Stimulated activated CD8-positive, alpha-beta memory T cell treated with anti-CD3 and anti-CD28 coated beads, Interleukin-2, amount 100 ng/mL, for 1 hour (primary cell): ENCODE results near the gene STXBP2.

ENCODE experiments used
- DNase-seq, 2 donors: peaks; one replicate each; pipeline ENCODE4 v3.0.0-alpha.2; 2020; ENCODE audit warnings: low read depth in 2 of 2

The STXBP2 gene

DNA sequence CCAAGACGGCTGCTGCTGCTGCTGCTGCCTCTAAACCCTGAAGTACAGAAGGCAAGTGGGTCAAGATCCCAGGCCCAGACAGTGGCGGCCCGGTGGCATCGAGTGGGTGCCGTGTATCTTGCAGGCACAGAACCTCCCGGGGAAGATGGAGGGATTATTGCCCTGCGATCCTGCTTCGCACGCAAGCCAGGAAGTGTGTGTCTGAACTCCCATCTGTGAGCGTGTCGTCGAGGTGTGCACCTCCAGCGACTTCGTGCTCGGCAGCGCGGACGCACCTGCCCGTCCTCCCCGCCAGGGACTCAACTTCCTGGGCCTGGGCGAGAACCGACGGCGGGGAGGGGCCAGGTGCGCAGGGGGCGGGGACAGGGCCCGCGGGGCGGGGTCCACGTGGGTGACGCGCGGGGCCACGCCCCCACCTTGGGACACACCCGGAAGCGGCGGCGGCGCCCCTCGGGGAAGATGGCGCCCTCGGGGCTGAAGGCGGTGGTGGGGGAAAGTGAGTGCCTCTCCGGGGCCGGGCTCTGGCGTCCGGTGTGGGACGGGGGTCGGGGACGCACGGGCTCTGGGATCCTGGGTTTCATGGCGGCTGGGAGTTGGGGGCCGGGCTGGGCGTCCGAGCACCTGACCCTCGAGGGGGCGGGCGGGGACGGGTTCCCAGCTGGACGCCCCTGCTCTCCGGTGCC is at the start of gene STXBP2:
TSS of gene STXBP2 (plus strand) at position 420 of the 683 bp plus-strand sequence. CDS start at position 460, 40 bp downstream.
- DNase-seq: peak; percentile 85 to 91

DNA sequence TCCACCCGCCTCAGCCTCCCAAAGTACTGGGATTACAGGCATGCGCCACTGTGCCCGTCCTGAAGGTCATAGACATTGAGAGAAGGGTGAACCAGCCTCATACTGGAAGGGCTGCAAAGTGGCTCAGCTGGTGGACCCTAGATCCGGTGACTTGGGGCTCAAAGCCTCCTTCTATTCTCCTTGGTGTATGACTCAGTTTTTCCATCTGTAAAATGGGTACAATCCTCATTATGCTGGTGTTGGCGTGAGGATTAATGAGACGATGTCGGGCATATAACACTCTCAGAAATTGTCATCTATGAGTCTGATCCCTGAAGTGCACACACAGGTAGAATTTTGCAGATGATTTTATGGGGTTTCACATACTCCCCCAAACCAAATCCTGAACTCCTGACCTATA is 47.1 kb upstream of the STXBP2 start:
- no peak for DNase-seq

DNA sequence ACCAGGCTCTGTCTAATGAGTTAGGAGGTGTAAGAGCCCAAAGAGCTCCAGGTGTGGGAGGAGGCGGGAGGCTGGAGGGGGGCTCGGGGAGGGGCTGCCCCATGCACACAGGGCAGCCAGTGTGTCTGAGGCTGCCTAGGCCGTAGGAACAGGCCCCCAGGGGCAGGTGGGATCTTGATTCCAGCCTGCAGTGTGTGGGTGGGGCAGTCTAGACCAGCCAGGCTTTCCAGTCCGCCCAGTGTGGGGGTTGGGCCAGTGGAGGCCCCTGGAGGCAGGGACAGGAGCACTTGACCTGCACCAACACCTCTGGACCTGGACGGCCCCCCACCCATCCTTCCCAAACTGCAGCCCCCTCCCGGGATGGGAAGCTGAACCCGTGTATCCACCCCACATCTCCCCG is 46.7 kb upstream of the STXBP2 start:
- DNase-seq: no peak

DNA sequence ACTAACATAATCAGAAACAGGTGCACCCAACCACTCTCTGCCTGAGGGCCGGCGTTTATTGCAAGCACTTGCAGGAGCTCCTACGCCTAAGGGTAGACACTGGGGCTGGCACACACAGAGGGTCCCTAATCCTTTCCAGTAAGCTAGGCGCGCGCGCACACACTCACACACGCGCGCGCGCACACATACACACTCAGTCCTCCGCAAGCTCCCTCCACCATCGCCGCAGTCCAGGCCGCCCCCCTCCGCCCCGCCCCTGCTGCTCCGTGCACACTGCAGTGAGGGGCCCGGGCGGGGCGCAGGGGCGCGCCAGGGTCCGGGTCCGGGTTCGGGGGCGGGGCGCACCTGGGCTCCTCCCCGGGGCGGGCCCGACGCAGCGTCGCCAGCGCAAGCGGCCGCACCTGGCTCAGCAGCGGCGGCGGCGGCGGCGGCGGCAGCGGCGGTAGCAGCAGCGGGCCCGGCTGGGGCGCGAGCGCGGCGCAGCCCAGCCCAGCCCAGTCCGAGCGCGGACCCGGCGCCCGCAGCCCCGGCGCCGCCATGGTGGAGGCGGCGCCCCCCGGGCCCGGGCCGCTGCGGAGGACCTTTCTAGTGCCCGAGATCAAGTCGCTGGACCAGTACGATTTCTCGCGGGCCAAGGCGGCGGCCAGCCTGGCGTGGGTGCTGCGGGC is 41.3 kb upstream of the STXBP2 start, which contains the start of gene CAMSAP3:
TSS of gene CAMSAP3 (plus strand) at position 398 of the 668 bp plus-strand sequence. CDS start at position 538, 140 bp downstream.
- DNase-seq: peak in 1 of 2 donors; percentile 8

GRCh38 chr19:7596211-7596937 is 40.5 kb upstream of the STXBP2 start:
- DNase-seq: no peak

DNA sequence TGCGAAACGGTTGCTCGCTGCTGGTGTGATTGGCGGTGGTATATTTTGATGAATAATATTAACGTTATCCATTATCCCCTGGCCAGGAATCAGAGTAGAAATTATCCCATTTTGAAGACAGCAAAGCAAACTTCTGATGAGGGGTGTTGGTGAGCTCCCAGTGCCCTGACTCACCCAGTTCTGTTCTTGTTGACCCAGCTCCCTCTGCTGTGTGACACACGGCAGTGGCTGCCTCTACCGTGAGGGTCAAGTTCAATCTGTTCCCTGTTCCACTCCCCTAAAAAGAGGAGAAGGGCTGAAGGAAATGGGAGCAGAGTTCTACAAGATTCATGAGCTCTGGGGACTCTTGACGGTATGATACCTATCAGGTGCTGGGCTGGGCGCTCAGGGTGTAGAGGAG is 39.2 kb upstream of the STXBP2 start:
- no peak for DNase-seq

DNA sequence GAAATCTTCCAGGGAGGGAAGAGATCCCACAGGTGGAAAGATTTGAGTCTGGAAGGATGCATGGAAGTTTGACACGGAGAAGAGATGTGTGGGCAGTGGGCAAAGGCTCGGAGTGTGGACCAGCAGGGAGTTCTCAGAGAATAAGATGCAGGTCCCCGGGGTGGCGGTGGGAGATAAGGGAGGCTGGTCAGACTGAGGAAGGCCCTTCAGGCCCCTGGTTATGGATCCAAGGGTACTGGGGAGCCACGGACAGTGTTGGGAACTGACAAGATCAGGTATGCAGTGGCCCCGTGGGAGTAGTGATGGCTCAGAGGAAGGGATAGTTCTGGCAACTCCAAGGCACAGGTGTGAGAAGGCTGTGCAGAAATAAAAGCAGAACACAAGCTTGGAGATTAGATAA is 38.7 kb upstream of the STXBP2 start:
- no peak for DNase-seq

- DNase-seq: no peak
Observed at GRCh38 chr19:7600721-7601120, 36.2 kb upstream of the STXBP2 start.

DNA sequence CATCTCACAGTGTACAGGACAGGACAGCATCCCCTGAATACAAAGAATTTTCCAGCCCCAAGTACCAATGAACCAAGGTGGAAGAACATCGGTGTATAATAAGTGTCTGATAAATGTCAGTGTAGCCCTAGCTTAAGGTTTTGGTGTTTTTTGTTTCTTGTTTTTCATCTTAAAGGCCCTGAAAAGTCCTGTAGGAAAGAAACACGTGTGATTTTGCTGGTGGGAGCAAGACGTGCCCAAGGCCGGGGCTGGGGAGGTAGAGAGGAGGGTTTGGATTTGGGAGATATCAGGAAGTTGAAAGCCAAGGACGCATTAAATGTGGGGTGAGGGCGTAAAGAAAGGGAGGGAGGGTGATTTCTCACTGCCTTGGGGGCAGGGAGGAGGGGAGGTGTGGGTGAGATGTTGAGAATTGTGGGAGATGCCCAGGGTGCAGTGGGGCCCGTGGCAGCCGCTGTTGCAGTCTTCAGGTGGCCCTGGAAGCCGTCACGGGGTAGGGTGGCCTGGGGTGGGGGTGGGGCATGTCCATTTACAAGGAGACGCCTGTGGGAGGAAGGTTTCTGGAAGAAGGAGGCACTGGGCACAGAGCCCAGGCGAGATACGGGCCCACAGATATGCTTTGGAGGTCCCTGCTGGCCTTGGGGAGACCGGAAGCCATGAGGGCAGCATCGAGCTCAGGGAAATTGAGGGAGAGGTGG is 34.5 kb upstream of the STXBP2 start:
- no peak for DNase-seq

- DNase-seq: no peak
Observed at GRCh38 chr19:7602935-7603497, 33.9 kb upstream of the STXBP2 start.

DNA sequence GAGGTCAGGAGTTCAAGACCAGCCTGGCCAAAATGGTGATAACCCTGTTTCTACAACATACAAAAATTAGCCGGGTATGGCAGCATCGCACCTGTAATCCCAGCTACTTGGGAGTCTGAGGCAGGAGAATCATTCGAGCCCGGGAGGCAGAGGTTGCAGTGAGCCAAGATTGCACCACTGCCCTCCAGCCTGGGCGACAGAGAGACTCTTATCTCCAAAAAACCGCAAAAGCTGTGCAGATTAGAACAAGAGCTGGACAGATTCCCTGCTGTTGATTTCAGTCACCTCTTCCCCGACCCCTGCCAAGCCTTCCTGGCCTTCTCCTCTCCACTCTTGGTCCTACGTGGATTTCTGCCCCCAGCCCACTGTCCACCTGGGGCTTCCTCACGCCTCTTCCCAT is 33.0 kb upstream of the STXBP2 start:
- DNase-seq: no peak

- no peak for DNase-seq
Observed at GRCh38 chr19:7605490-7606222, 31.3 kb upstream of the STXBP2 start.

DNA sequence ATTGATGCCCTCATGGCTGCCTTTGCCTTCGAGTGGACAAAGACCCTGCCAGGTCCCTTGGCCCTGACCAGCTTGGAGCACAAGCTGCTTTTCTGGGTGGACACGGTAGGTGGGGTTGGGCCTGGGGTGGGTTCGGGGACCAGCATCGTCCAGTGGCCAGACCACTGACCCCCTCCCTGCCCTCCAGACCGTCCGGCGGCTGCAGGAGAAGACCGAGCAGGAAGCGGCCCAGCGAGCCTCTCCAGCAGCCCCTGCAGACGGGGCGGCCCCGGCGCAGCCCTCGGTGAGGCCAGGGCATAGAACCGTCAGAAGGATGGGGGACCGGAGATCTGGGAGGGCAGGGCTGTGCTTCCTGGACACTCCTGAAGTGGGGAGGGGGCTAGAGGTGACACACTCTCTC is 30.6 kb upstream of the STXBP2 start:
- DNase-seq: no peak

DNA sequence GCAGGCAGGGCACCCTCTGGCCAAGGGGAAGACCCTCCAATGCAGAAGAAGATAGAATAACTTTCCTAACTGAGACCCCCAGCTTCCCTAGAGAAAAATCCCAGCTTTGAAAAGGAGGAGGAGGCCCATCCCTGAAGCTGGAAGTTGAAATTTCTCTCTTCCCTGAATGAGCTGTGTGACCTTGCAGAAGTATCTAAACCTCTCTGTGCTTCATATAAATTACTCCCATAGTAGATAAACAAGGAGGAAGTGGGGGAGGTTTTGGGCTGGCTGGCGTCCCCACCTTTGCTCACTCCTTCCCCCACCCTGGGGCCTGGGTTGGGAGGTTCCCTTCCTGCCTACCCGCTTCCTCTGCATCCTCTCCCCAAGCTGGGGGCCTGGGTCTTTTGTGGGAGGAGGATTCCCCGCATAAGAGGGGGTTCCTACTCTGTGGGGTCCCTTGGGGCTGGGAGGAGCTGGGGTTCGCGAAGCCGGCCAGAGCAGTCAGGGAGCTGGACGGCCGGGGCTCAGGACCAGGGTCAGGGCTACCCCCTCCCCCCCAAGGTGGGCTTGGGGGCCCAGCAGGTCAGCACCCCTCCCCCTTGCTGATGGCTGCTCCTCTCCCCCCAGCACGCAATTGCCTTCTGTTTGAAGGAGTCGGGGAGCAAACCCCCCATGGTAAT is 29.6 kb upstream of the STXBP2 start:
- no peak for DNase-seq

- DNase-seq: no peak
Observed at GRCh38 chr19:7607874-7608560, 28.9 kb upstream of the STXBP2 start.

GRCh38 chr19:7610491-7611240 is 26.2 kb upstream of the STXBP2 start:
- no peak for DNase-seq

GRCh38 chr19:7611541-7612279 is 25.2 kb upstream of the STXBP2 start:
- DNase-seq: no peak
